Activated naive CD4-positive, alpha-beta T cell treated with Interleukin-2 at 50 U/mL for 16 hours (primary cell): ENCODE results near the gene CEP57L1.
A peak's percentile ranks its signal among the peaks of the same experiment; 100 is the strongest.

Source experiments
- DNase-seq: peaks from one replicate; pipeline ENCODE4 v3.0.0-alpha.2; 2020

Gene CEP57L1

DNA sequence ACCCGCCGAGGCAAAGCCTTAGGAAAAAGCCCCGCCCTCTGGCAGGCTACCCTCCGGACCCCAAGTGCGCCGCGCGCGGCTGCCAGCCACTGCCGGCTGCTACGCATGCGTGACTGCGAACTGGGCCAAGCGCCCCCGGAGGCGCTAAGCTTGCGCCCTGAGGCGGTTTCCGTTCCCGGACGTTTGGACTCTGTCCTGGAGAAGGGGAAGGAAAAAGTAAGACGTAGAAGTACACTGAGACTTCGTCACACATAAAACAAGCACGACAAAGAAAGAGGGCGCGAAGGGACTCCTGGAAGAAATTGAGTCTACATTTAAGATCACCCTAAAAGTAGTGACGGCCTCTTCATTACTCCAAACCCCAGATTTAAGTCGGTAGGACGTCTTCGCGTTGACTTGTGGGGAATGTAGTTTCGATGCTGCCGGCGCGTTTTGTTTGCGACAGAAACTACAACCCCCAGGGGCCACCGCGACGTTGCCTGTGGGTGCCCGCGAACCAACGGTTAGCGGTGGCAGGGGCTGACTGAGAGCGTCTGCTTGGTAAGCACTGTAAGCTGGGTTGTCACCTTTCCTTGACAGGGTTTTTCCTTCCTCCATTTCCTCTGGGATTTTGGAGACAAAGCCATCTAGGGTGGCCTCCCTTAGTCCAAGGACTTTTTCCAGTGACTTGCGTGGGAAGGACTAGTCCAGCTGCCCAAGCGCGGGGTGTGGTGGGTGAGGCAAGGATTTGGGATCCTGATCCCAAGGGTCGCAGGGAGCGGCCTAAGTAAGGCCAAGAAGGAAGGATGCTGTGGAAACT, at the start of gene CEP57L1:
TSS of gene CEP57L1 (plus strand) at position 472 of the 799 bp plus-strand sequence. CDS start 49,715 bp downstream, outside the sequence.
- DNase-seq: peak; percentile 95

DNA sequence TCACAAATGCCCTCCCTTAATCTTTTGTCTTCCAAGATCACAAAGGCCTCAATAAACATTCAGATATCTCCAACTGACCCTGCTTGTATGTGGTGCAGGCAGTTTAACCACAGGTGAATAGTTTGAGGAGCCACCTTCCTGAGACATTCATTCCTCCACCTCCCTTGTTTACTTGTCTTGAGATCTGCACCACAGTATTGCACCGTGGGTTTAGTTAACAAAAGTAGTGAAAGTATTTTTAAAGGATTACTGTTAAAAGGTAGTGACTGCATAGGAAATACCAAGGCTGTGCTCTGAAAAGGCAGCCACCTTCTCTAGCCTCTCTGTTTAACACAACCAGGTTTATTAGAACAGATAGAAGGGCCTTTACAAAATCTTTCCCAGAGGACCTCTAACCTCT, 47.1 kb upstream of the CEP57L1 start:
- DNase-seq: no peak

DNA sequence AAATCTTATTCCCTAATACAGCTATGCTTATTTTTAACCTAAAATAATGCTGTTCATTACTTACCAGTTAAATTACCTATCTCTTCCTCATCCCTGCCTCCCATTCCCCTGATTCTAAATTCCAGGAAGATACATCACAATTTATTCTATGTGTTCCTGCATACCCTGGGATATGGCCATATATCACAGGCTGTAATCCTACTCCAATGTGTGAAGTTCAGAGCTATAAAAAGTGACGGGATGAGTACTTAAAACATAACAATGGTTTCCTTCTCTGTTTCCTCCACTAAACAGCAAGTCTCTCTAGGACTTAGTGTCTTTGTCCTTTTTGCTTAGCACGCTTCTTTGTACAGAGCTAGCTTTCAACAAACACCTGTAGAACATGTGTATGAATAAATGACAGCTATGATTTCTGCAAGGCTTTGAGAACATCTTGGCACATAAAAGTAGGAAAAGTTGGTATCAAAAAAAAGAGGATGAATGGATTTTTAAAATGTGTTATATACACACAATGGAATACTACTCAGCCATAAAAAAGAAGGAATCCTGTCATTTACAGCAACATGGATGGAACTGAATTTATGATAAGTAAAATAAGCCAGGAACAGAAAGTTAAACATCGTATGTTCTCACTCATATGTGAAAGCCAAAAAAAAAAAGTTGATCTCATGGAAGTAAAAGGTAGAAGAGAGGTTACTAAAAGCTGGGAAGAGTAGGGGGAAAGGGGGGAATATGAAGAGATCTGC, 46.5 kb upstream of the CEP57L1 start:
- DNase-seq: no peak

DNA sequence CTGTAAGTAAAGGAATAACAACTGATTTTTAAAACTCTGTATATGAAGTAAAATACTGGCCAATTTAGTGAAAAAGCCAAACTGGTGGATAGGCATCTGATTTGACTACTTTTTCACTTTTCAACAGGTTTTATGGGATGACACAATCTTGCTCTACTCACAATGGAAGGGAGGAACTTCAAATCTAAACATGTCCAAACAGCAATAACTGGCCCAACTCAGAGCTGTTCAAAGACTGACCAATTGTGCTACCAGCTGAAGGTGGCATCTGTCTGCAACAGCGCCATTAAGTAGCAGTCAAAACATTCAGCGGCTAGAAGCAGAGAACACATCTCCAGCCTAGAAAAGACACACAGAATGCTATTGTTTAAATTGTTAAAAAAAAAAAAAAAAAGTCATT, 45.3 kb upstream of the CEP57L1 start:
- no peak for DNase-seq

DNA sequence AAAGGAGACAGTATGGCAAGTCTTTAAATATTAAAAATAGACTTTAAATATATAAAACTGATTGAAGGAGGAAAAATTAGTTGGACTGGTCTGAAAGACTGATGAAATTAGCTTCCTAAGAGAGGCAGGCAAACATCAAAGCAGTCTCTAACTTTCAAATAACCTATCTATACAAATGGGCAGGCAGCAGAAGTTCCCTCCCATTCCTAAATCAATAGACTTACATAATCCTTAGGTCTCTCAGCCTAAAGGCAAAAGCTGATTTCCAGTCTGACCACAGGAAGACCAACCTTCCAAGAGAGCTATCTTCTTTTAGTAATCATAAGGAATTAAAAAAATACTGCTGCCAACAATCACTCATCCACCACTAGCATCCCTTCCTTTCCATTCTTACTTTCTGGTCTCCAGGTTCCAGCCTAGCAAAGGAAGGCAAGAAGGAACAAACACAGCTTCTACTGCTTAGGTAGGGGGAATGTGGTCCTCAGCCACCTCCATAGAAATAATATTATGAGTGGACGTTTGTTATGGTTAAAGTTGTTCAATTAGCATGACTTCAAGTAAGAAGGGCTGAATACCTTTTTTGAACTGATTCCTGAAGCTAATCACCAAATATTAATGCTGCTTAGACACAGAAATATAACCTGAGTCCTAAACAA, 44.7 kb upstream of the CEP57L1 start:
- no peak for DNase-seq

DNA sequence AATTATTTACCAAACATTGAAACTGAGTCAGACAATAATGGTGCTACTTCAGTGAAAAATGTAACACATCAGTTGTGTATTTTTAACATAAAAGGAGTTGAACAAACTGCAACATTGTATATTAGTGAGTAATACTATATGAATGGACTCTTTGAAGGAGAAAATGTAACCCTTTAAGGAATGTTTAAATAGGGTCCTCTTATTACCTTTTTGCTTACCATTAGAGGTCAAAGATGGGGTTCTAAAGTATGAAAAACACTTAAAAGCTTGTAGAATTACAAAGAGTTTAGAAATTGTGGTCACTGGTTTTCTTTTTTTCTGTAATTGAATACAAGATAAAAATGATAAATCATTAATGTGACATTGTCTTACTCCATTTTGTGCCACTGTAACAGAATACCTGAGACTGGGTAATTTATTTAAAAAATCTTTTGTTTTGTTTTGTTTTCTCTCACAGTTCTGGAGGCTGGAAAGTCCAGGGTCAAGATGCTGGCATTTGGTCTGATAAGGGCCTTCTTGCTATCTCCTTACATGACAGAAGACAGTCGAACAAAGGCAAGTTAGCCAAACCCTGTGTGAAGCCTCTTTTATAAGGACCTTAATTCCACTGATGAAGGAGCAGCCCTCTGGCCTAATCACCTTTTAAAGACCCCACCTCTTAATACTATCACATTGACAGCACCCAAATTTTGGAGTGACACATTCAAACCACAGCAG, 43.8 kb upstream of the CEP57L1 start:
- no peak for DNase-seq

DNA sequence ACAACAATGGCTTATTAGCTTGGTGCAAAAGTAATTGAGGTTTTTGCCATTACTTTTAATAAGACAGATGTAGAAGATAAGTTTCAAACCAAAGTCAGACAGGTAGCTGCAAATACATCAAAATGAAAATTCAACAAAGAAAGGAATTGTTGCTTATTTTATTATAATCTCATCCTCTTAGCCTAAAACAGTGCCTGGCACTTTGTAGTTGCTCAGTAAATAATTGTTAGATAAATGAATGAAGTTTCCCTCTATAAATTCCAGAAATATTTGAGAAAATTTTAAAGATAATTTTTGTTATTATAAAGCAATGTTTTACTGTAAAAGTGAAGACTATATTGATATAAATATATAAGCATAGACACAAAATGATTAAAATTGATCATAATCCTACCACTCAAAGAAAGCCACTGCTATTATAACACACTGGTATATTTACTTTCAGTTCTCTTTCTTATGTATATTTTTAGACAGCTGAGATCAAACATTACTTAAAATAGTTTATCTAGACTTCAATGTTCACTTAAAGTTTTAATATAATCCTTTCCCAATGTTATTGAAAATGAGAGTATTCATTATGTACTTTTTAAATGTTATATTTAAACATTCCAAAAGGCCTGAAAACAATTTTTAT, 43.2 kb upstream of the CEP57L1 start:
- DNase-seq: no peak

DNA sequence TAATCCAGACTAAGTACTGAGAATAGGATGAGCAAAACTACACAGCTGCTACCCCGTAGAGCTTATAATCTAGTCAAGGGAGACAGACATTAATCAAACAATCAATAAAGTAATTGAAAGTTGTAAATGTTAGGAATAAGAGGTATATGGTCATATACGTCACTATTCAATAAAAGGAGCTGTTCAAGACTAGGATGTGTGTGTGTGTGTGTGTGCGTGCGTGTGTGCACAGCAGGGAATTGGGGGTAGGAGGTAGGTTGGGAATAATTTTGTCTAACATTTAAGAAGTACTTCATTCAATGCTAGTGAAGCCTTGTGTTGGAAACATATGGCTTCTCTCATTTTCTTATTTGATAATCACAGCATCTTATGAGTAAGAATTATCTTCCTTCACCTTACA, 42.5 kb upstream of the CEP57L1 start:
- DNase-seq: no peak

DNA sequence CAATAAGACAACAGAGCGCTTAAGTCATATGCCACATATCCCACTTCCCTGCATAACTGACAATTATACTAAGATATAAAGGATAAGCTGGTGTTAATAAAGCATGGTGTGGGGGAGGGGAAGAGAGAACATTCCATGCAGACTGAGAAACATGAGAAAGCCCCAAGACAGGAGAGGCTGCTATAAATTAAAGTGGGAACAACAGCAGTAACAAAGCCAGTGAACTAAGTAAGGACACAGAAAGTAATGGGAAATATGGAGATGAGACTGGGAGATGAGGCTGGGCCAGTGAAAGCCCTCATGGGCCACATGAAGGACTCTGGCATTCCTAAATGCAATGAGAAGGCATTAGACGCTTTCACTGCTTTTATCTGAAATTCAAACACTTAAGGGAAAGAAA, 42.0 kb upstream of the CEP57L1 start:
- DNase-seq: no peak

DNA sequence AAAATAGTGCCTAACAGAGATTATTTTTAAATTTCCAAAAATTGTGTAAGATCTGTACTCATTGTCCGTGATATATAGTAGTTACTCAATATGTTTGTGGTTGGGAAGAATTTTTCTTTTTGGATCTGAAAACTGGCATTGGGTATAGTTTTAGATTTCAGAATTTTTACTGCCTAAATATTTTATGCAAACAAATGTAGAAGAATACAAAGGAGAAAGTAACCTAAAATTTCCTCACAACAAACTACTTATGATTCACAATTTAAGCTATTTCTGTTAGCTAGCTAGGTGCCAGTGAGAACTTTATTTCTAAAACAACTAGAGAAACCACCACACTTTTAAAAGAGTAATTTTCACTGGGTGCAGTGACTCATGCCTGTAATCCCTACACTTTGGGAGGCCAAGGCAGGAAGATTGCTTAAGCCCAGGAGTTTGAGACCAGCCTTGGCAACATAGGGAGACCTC, 39.5 kb upstream of the CEP57L1 start:
- no peak for DNase-seq

DNA sequence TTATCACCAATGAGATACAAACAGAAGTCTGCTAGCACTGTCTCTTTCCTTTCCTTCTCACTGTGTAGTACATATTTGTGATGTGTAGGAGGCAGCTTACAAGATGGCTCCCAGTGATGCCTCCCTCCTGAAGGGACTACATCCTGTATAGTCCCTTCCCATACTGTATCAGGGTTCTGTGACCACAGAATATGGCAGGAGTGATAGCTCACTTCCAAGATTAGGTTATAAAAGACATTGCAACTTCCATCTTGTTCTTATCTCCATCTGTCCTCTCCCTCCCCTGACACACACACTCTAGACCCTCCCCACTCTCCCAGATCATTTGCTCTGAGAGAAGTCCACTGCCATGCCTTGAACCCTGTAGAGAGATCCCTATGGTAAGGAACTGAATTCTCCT, 38.6 kb upstream of the CEP57L1 start:
- DNase-seq: no peak

DNA sequence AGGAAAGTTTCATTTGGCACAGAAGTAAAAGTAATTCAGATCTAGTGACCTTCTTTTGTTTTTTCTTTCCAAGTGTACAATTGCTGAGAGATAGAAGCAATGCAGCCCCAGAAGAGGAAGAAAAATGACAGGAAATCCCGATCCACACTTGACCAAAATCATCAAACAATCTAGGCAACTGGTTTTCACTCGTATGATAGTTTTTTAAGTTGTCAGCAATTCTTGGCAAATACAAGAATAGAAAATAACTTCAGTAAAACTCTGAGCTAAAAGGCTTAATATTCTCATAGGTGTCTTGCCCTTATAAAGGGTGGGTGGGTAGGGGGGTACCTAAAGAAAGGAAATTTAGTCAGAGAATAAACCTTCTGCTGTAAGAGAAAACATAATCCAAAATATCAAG, 36.7 kb upstream of the CEP57L1 start:
- DNase-seq: no peak

DNA sequence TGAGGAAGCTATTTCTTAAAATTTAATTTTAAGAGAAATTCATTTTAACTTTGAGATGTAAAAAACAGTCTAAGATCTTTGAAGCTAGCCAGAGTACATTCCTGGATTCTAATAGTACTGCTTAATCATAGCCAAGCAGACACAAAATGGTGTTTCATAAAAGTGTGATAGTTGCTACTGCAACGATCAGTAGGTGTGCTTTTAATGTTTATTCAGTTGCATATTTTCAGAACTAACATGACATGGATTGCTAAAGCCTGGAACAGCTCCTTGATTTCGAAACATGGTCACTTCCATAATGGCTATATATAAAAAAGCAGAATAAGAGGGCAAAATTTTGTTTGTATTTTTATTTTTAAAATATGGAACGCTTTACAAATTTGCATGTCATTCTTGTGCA, 36.2 kb upstream of the CEP57L1 start:
- no peak for DNase-seq

DNA sequence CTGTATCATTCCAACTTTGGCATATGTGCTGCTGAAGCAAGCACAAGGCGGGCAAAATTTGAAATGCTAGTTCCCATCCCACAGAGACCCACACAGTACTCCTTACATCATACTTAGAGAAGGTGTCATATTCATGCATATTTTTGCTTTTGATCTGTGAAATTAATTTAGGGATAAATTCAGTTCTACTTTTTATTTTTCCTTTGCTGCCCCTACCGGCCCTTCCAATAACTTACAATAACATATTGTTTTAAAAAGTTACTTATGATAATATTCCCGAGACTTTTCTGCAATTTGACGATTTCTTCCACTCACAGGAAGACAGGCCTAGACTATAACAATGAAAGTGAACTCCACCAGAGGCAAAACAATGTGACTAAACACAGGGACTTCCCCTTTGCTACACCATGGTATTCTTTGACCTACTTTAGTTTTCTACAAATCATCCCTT, 35.7 kb upstream of the CEP57L1 start:
- no peak for DNase-seq

DNA sequence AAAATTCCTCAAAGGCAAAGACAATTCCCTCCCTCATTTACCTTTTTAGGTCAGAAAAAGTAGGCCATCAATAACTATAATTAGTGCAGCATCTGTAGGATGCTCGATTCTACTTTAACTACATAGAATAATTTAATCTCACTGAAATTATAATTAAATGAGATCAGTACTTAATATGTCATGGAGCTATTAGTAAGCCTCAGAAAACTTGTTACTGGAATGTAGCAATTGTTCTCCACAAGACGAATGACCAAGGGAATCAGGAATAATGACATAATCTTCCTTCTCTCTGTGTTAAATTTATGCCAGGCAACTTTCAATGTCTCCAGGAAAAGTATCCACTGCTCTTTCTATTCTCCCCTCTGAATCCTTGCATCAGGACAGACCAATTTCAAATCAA, 34.7 kb upstream of the CEP57L1 start:
- DNase-seq: no peak

DNA sequence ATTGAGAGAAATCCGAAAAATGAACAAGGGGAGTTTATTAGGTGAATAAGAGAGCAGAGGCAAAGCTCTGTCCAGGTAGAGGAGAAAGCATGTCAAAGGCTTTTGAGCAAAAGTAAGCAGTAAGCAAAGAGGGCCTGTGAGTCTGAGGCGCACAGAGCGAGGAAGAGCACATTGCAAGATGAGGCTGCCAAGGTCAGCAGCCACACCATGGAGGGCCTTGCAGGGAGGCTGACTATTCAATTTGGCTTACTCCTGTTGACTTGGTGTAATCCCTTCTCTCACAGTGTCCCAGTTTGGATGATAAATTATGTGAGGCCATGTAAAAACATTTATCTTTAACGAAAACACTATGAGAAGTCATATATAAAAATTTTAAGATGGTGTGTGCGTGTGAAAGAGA, 33.1 kb upstream of the CEP57L1 start:
- DNase-seq: no peak

DNA sequence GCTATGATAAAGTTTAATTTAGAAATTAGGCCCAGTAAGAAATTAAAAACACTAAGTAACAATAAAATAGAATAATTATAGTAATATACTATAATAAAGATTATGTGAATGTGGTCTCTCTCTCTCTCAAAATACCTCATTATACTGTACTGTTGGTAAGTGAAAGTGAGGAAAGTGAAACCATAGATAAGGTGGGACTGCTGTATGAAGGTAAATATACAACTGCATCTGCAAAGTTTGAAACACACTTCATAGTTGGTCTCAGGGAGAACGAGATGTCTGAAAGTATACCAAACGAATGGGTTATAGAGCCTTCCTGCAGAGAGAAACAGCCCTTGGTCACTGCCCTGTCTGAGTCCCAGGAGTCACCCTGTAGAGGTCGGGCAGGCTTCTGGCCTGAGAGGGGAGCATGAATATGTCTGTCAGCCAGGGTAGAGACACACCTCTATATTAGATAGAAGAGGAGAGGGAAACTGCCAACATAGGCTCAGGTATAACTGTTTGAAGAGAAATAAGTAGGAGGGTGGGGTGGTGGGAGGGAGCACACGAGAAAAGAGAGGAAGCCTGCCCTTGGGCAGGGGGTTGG, 32.4 kb upstream of the CEP57L1 start:
- no peak for DNase-seq

DNA sequence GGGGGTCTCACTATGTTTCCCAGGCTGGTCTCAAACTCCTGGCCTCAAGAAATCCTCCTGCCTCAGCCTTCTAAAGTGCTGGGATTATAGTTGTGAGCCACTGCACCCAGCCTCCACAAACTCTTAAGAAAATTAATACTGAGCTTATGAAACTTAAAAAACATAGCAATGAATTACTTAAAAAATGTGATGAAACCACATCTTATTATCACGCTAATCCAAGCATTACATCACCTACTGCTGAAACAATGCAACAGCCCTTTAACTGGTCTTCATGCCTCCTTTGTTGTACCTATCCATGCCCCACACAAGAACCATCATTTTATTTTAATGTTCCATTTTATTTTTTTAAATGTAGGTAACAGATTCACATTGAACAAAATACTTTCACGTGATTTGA, 25.6 kb upstream of the CEP57L1 start:
- DNase-seq: no peak

DNA sequence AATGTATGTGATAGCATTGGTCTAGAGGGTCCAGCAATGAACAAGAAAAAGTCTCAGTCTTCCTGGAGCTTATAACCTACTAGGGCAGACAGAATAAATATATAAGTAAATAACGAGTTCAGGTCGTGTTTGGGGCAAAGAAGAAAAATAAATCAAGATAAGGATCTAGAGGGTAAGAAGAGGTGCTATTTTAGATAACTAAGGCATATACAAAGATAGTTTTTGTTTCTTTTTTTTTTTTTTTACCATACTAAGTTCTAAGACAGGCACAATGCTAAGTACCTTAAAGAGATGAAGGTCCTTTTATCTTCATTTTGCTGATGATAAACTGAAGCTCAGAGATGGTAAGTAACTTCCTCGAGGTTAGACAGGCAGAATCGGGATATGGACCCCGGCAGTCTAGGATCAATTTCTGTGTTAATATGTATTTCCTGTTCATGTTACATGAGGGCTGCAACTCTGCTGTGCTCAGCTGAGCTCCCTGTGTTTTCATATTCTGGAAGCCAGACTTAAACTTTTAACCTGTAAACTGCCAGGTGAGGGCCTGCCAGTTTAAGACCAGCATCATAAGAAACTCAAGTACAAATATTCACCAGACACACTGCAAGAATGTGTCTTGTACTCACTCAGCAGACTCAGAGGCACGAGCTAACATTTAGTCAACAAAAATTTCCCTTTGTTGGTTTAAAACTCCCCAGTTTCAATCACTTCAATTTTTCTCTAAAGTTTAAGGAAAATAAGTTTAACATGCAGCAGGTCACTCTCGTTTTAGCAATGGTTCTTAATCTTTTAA, 24.0 kb upstream of the CEP57L1 start:
- DNase-seq: no peak

DNA sequence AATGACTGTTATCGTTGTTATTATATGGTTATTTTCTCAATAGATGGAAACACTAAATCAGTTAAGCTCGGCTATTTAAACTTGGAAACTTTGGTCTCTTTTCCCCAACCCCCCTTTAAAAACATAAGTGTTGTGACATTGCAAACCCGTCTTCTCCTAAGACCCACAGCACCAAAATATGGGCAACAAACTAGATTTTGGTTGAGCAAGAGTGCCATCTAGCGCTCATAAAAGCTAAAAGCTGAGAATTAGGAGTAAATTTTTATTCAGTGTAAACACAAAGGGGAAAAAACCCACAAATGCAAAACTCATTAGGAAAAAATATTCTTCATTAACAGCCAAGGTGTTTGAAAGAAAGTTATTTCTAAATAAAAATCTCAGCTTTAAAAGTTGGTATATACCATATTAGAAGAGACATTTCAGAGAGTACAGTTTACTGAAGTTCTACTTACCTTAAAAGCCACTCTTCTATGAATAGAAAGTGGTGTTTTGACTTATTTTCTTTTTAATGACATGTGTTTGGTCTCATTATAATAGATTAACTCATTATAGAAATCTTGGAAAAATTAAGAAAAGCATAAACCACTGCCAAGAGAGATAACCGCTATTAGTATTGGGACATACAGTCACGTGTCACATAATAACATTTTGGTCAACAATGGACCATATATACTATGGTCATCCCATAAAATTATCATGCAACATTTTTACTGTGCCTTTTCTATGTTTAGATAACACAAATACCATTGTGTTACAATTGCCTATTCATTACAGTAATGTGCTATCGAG, 21.8 kb upstream of the CEP57L1 start:
- peak; percentile 33 for DNase-seq

DNA sequence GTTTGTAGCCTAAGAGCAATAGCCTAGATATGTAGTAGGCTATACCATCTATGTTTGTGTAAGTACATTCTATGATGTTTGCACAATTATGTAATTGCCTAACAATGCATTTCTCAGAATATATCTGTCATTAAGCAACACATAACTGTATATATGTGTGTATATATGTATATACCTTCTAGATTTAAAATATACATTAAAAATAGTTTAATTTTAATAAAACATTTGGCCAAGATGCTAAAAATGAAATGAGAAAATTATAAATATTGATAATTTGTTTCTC, 21.2 kb upstream of the CEP57L1 start:
- DNase-seq: no peak
